Peyer's patch (tissue), 4 donors: Measurements from ENCODE around the gene NOX4.

Source experiments
- CTCF ChIP-seq, 6 experiments: fragments of 450-650 bp in 4 of 6; fragments of 200-600 bp in 2 of 6; sonication (generic) in 1 of 6; IDR thresholded peaks; one replicate each; pipeline ENCODE4 v1.5.1; 2017 to 2019; ENCODE audit warnings: antibody characterized with exemption in 6 of 6, mild to moderate bottlenecking in 3 of 6, moderate library complexity in 1 of 6
- POLR2A ChIP-seq, 2 donors: fragments of 450-650 bp; IDR thresholded peaks; one replicate each; pipeline ENCODE4 v1.5.1; 2017; ENCODE audit warnings: antibody characterized with exemption in 2 of 2, mild to moderate bottlenecking in 2 of 2, moderate library complexity in 2 of 2

- TF ChIP-seq POLR2A (IDR thresholded peaks at IDR 0.05) (no peak), CTCF (IDR thresholded peaks at IDR 0.05) (no peak)
Observed at GRCh38 chr11:89493431-89493830, 2.3 kb upstream of the NOX4 start.
